ENCODE data around the gene FBXO34. TPM values are rescaled to one million over a fixed set of nuclear protein-coding genes. Genes with fewer than 3 reads are reported as not detected.

FBXO34 gene
- polyA plus RNA-seq, 4 donors, result 33.6 to 42.3 (median 34.8) TPM

GRCh38 chr14:55271572-55272298 lies 514 bp downstream of the FBXO34 start:
- DNase-seq (ENCODE audit: low read depth in 4 of 4, low spot score in 2 of 4), result peak; percentile 52 to 65 (median 64)

- DNase-seq (ENCODE audit: low read depth in 4 of 4, low spot score in 2 of 4), result no peak
Measured at GRCh38 chr14:55272387-55272786, 1.2 kb downstream of the FBXO34 start.

- DNase-seq (ENCODE audit: low read depth in 4 of 4, low spot score in 2 of 4), result no peak
Measured at GRCh38 chr14:55272922-55273321, 1.7 kb downstream of the FBXO34 start.

GRCh38 chr14:55274146-55274545 lies 2.9 kb downstream of the FBXO34 start:
- no peak for DNase-seq (ENCODE audit: low read depth in 4 of 4, low spot score in 2 of 4)

GRCh38 chr14:55274751-55275150 lies 3.5 kb downstream of the FBXO34 start:
- no peak for DNase-seq (ENCODE audit: low read depth in 4 of 4, low spot score in 2 of 4)

- no peak for DNase-seq (ENCODE audit: low read depth in 4 of 4, low spot score in 2 of 4)
Measured at GRCh38 chr14:55276736-55277135, 5.5 kb downstream of the FBXO34 start.

- DNase-seq (ENCODE audit: low read depth in 4 of 4, low spot score in 2 of 4), result no peak
Measured at GRCh38 chr14:55277972-55278740, 6.9 kb downstream of the FBXO34 start.

- no peak for DNase-seq (ENCODE audit: low read depth in 4 of 4, low spot score in 2 of 4)
Measured at GRCh38 chr14:55279384-55279783, 8.2 kb downstream of the FBXO34 start.

GRCh38 chr14:55281316-55281839 lies 10.2 kb downstream of the FBXO34 start:
- DNase-seq (ENCODE audit: low read depth in 4 of 4, low spot score in 2 of 4), result no peak

- no peak for DNase-seq (ENCODE audit: low read depth in 4 of 4, low spot score in 2 of 4)
Measured at GRCh38 chr14:55285048-55285652, 13.9 kb downstream of the FBXO34 start.

GRCh38 chr14:55288439-55288838 lies 17.2 kb downstream of the FBXO34 start:
- no peak for DNase-seq (ENCODE audit: low read depth in 4 of 4, low spot score in 2 of 4)

- DNase-seq (ENCODE audit: low read depth in 4 of 4, low spot score in 2 of 4), result no peak
Measured at GRCh38 chr14:55291480-55292081, 20.4 kb downstream of the FBXO34 start.

- DNase-seq (ENCODE audit: low read depth in 4 of 4, low spot score in 2 of 4), result no peak
Measured at GRCh38 chr14:55294603-55295002, 23.4 kb downstream of the FBXO34 start.

GRCh38 chr14:55297611-55298499 lies 26.6 kb downstream of the FBXO34 start:
- DNase-seq (ENCODE audit: low read depth in 4 of 4, low spot score in 2 of 4), result no peak

GRCh38 chr14:55298500-55298822 lies 27.2 kb downstream of the FBXO34 start:
- DNase-seq (ENCODE audit: low read depth in 4 of 4, low spot score in 2 of 4), result no peak

- no peak for DNase-seq (ENCODE audit: low read depth in 4 of 4, low spot score in 2 of 4)
Measured at GRCh38 chr14:55301437-55302121, 30.4 kb downstream of the FBXO34 start.

- DNase-seq (ENCODE audit: low read depth in 4 of 4, low spot score in 2 of 4), result no peak
Measured at GRCh38 chr14:55302367-55303124, 31.3 kb downstream of the FBXO34 start.

GRCh38 chr14:55303125-55303499 lies 31.9 kb downstream of the FBXO34 start:
- DNase-seq (ENCODE audit: low read depth in 4 of 4, low spot score in 2 of 4), result no peak

- DNase-seq (ENCODE audit: low read depth in 4 of 4, low spot score in 2 of 4), result no peak
Measured at GRCh38 chr14:55303691-55304145, 32.5 kb downstream of the FBXO34 start.

Data from left renal cortex interstitium (tissue), 4 donors.